Progenitor cell of endocrine pancreas (in vitro differentiated cells): ENCODE results near the gene TNFSF10. TPM values are rescaled to one million over a fixed set of nuclear protein-coding genes. Genes with fewer than 3 reads are reported as not detected.

Experiments
- DNase-seq: peaks from one replicate; pipeline ENCODE4 v3.0.0; 2021; ENCODE audit warnings: low spot score; ENCODE audit not compliant: unreplicated experiment
- H3K27ac Mint-ChIP-seq: 2 replicates; pipeline ENCODE4 v1.8.0; 2021; ENCODE audit warnings: mild to moderate bottlenecking, moderate library complexity, mixed read lengths
- H3K27me3 Mint-ChIP-seq: 2 replicates; pipeline ENCODE4 v1.8.0; 2021; ENCODE audit warnings: mixed read lengths
- H3K36me3 Mint-ChIP-seq: 2 replicates; pipeline ENCODE4 v1.8.0; 2022; ENCODE audit warnings: mixed read lengths; ENCODE audit not compliant: insufficient read depth
- H3K4me1 Mint-ChIP-seq: 2 replicates; pipeline ENCODE4 v1.8.0; 2021; ENCODE audit warnings: low read depth, mixed read lengths
- H3K4me3 Mint-ChIP-seq: 2 replicates; pipeline ENCODE4 v1.8.0; 2021; ENCODE audit warnings: low read depth, mild to moderate bottlenecking, moderate library complexity, mixed read lengths
- H3K9me3 Mint-ChIP-seq: 2 replicates; pipeline ENCODE4 v1.8.0; 2021; ENCODE audit warnings: low read depth, mixed read lengths
- total RNA-seq: library from RNA; stranded (reverse); gene quantifications from 2 replicates; pipeline ENCODE4 v1.2.1, GENCODE V29; 2021
- TF ChIP-seq, protein P1 (sequence below): fragments of 200-600 bp; sonication (generic); IDR thresholded peaks from one replicate; pipeline ENCODE4 v1.5.0; 2021; ENCODE audit warnings: antibody characterized with exemption, mild to moderate bottlenecking; ENCODE audit not compliant: unreplicated experiment

TNFSF10 gene
- total RNA-seq, 1 donor from 2014 or later = 0.72 TPM

DNA sequence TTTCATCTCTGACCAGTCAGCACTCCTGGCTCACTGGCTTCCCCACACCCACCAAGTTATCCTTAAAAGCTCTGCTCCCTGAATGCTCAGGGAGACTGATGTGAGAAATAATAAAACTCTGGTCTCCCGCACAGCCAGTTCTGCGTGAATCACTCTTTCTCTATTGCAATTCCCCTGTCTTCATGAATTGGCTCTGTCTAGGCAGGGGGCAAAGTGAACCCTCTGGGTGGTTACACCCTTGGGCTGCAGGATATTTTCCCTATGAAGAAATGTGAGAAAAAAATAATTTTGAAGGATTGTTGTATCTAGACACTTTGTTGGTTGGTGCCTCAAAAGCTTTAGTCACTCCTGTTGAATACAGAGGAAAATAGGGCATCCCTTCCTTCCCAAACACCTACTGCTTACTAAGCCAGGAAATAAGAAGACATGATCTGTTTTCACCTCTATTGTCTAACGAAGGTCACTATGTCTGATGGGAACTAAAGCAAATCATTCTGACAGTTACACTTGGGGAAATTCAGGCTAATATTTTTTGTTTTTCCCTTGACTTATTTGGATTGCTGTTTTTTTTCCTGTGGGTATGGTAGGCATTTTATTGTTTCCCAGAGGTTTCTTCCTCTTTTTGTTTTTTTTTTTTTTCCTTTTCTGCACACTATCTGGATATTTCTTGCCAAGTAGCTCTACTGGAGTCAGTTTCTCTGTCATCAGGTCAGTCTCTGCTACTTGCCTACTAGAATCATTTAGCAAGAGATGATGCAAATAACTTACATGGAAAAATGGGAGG is 15.3 kb upstream of the TNFSF10 start:
- peaks cover 15% of the 10 kb centered on the region for H3K4me1 Mint-ChIP-seq
- peaks cover 6% of the 10 kb centered on the region for H3K9me3 Mint-ChIP-seq
- TF ChIP-seq, protein P1, sequence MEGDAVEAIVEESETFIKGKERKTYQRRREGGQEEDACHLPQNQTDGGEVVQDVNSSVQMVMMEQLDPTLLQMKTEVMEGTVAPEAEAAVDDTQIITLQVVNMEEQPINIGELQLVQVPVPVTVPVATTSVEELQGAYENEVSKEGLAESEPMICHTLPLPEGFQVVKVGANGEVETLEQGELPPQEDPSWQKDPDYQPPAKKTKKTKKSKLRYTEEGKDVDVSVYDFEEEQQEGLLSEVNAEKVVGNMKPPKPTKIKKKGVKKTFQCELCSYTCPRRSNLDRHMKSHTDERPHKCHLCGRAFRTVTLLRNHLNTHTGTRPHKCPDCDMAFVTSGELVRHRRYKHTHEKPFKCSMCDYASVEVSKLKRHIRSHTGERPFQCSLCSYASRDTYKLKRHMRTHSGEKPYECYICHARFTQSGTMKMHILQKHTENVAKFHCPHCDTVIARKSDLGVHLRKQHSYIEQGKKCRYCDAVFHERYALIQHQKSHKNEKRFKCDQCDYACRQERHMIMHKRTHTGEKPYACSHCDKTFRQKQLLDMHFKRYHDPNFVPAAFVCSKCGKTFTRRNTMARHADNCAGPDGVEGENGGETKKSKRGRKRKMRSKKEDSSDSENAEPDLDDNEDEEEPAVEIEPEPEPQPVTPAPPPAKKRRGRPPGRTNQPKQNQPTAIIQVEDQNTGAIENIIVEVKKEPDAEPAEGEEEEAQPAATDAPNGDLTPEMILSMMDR = no peak
- H3K36me3 Mint-ChIP-seq = no peaks in the 10 kb centered on the region
- DNase-seq = no peak
- no peaks in the 10 kb centered on the region for H3K27me3 Mint-ChIP-seq
- no peak overlapping the region for H3K4me3 Mint-ChIP-seq
- H3K27ac Mint-ChIP-seq = no peak overlapping the region

DNA sequence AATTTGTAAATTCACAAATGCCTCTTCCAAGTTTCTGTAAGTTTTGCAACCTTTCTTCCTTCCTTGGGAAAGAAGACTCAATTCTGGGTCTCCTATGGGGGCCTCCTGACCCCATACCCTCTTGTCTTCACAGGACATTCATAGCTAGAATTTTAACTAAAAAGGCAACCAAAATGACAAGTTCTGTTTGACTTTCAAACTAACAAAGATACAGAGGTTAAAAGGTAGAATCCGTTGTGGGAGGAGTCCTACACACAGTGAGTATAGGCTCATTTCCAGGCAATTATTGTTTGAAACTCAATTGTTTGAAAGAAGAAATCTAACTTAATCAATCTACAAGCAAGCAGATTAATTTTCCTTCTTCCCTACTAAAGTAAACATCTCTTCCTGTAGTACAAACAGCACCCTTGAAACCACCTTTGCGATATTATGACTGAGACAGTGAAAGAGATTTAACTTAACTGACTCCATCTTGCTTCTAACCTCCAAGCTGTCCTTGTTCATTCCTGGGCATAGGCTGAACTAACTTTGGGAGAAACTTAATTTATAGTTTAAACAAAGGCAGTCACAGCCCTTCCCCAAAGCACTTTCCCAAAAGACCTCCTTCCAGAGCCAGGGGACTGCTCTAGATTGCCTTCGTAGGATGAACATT is 14.4 kb upstream of the TNFSF10 start:
- H3K9me3 Mint-ChIP-seq = peaks cover 6% of the 10 kb centered on the region

DNA sequence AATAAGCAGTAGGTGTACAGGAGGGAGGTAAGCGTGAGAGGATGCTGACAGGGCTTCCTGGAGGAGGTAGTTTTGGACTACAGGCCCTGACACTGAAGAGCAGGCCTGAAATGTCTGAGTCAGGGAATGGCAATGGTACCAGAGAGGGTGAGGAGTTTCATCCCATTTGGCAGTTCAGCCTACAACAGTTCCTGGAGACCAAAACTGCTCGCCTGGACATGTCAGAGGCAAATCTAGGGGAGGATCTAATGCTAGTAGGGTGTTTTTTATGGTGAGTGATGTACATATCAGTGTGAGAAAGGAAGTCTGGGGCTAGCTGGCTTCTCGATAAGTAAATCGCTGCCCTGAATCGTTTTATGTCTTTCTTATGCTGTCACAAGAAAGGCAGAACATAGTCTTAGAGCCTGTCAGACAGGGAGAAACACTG is 13.8 kb upstream of the TNFSF10 start:
- TF ChIP-seq, protein P1 = no peak
- no peak for DNase-seq
- Mint-ChIP-seq H3K9me3 (peaks cover 6% of the 10 kb centered on the region), H3K4me3 (no peak overlapping the region), H3K4me1 (peaks cover 15% of the 10 kb centered on the region), H3K27me3 (no peaks in the 10 kb centered on the region), H3K36me3 (no peaks in the 10 kb centered on the region), H3K27ac (peak overlapping the region; percentile 33)

More for the DNA sequence above, 14.4 kb upstream of the TNFSF10 start:
- H3K27me3 Mint-ChIP-seq = no peaks in the 10 kb centered on the region
- H3K36me3 Mint-ChIP-seq = no peaks in the 10 kb centered on the region
- H3K27ac Mint-ChIP-seq = no peak overlapping the region
- no peak for DNase-seq
- H3K4me1 Mint-ChIP-seq = peaks cover 15% of the 10 kb centered on the region
- TF ChIP-seq, protein P1 = no peak
- no peak overlapping the region for H3K4me3 Mint-ChIP-seq

DNA sequence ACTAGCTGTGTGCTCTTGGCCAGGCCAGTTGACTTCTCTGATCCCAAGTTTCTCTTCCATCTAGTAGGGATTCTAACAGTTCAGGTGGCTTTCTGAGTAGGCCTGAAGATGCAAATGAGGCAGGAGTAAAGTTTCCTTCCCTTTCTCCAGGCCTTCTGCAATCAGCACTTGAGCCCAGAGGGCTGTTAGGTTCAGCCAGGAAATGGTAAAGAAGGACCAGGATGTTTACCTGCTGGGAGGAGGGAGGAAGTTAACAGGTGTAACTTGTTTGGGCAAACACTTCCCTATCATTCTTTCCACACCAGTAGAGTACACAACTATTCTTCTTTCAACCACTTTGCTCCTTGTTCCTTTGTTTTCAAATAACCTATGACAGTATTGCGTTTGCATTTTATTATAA is 13.3 kb upstream of the TNFSF10 start:
- DNase-seq = no peak
- H3K4me1 Mint-ChIP-seq = peaks cover 15% of the 10 kb centered on the region
- no peak overlapping the region for H3K4me3 Mint-ChIP-seq
- no peaks in the 10 kb centered on the region for H3K36me3 Mint-ChIP-seq
- no peaks in the 10 kb centered on the region for H3K27me3 Mint-ChIP-seq
- H3K27ac Mint-ChIP-seq = peak overlapping the region; percentile 33
- H3K9me3 Mint-ChIP-seq = peaks cover 6% of the 10 kb centered on the region
- TF ChIP-seq, protein P1 = no peak

DNA sequence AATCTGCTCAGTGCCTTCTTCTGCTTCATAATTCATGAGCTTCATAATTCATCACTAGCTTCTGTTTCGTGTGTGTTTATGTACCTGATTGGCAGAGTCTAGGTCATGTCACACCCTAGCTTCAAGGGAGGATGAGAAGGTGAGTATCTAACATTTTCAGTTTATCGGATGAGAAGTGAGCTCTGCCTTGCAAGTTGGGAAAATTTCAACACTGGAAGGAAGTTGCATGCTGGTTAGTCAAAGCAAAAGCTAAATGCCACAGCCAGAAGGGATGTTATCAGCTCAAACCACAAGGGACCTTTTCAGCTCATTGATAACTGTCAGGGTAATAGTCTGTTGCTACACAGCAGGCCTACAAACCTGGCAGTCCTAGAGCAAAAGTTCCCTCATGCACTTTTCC is 7.3 kb upstream of the TNFSF10 start:
- H3K27ac Mint-ChIP-seq = no peak overlapping the region
- H3K9me3 Mint-ChIP-seq = no peaks in the 10 kb centered on the region
- peaks cover 6% of the 10 kb centered on the region for H3K4me1 Mint-ChIP-seq
- TF ChIP-seq, protein P1 = no peak
- no peak overlapping the region for H3K4me3 Mint-ChIP-seq
- H3K27me3 Mint-ChIP-seq = no peaks in the 10 kb centered on the region
- DNase-seq = no peak
- H3K36me3 Mint-ChIP-seq = no peaks in the 10 kb centered on the region
